Measurements from ENCODE around the gene MUC5B.
"Not testable (repeated sequence)": the region's sequence is repeated elsewhere in the genome, so short reads cannot be mapped to it uniquely, and the experiment has no call there.

Gene MUC5B

DNA sequence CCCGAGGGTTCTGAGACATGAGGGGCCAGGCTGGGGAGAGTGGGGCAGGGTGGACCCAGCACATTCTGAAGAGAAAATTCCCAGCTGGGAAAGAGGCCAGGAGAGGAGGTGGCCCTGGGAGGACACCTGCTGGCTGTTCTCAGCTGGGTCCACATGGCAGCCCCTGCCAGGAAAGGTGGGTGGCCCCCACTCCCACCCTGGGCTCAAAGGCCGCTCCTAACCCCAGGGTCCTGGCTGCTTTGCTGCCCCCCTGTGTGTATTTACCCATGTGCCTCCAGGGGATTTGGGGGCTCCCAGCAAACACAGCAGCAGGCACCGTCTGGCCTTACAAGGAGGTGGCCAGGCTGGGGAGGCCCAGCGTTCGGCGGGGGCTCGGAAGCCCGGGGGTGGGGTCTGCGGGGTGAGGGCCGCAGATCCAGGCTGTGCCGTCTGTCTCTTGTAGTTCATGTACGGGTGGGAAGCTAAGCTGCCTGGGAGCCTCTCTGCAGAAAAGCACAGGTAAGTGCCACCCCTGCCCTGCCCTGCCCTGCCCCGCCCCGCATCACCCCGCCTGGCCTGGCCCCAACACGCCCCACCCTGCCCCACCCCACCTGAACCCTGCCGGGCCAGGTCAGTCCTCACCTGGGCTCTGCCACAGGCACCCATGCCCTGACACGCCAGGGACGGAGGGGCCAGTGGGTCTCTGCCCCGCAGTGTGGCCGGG is 10.6 kb downstream of the MUC5B start:
- no peak for DNase-seq

- DNase-seq: no peak
Observed at GRCh38 chr11:1234054-1234720, 11.3 kb downstream of the MUC5B start.

- no peak for DNase-seq
Observed at GRCh38 chr11:1234771-1235305, 12.0 kb downstream of the MUC5B start.

- no peak for DNase-seq
Observed at GRCh38 chr11:1235306-1235900, 12.5 kb downstream of the MUC5B start.

- DNase-seq: no peak
Observed at GRCh38 chr11:1235901-1236315, 13.0 kb downstream of the MUC5B start.

- DNase-seq: no peak
Observed at GRCh38 chr11:1236316-1237127, 13.7 kb downstream of the MUC5B start.

DNA sequence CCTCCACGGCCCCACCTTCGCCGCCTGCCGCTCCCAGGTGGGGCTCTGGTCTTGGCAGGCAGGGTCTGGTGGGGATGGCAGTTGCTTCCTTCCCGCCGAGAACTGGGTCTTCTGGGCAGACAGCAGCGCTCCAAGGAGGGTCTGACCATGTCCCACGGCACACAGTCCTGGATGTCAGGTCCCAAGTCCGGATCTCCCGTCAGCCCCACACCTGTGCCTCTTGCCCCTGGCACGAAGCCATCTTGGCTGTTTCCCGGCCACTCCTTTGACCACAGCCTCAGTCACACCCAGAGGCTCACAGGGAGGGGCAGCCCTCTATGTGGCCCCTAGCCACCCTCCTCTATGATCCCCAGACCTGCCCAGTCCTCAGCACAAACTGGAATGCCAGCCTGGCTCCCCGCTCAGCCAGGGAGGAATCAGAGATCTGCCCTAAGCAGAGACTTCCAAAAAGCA is 14.3 kb downstream of the MUC5B start:
- no peak for DNase-seq

- no peak for DNase-seq
Observed at GRCh38 chr11:1237851-1238250, 15.0 kb downstream of the MUC5B start.

GRCh38 chr11:1238767-1239595 is 16.1 kb downstream of the MUC5B start:
- DNase-seq: no peak

DNA sequence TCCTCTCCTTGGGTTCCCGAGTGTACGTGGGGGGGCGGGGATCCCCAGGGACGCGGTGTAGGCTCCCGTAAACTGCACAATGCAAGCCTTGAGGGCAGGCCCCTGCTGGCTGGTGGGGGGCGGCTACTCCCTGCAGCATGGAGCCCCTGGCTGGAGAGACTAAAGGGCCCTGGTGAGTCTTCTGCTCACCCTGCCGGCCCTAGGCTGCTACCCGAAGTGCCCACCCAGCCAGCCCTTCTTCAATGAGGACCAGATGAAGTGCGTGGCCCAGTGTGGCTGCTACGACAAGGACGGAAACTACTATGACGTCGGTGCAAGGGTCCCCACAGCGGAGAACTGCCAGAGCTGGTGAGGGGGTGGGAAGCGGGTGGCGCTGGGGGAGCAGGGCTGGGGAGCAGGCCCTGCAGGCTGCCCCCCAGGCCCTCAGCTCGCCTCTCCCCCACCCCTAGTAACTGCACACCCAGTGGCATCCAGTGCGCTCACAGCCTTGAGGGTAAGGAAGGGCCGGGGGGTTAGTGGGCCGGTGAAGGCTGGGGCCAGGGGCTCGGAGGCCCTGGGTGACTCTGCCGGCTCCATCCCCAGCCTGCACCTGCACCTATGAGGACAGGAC is 16.8 kb downstream of the MUC5B start:
- no peak for DNase-seq

DNA sequence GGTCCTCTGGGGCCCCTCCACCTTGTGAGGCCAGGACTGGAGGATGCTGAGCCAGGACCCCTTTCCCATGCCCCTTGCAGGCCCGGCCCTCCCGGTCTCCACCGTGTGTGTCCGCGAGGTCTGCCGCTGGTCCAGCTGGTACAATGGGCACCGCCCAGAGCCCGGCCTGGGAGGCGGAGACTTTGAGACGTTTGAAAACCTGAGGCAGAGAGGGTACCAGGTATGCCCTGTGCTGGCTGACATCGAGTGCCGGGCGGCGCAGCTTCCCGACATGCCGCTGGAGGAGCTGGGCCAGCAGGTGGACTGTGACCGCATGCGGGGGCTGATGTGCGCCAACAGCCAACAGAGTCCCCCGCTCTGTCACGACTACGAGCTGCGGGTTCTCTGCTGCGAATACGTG is 17.9 kb downstream of the MUC5B start:
- DNase-seq: no peak

- DNase-seq: no peak
Observed at GRCh38 chr11:1241706-1242105, 18.8 kb downstream of the MUC5B start.

- DNase-seq: no peak
Observed at GRCh38 chr11:1242289-1242688, 19.4 kb downstream of the MUC5B start.

- DNase-seq: not testable (repeated sequence)
Observed at GRCh38 chr11:1242751-1243150, 19.9 kb downstream of the MUC5B start.

- not testable (repeated sequence) for DNase-seq
Observed at GRCh38 chr11:1243521-1243920, 20.7 kb downstream of the MUC5B start.

- not testable (repeated sequence) for DNase-seq
Observed at GRCh38 chr11:1244557-1244956, 21.7 kb downstream of the MUC5B start.

GRCh38 chr11:1245717-1246116 is 22.9 kb downstream of the MUC5B start:
- not testable (repeated sequence) for DNase-seq

- DNase-seq: not testable (repeated sequence)
Observed at GRCh38 chr11:1246301-1246700, 23.4 kb downstream of the MUC5B start.

DNA sequence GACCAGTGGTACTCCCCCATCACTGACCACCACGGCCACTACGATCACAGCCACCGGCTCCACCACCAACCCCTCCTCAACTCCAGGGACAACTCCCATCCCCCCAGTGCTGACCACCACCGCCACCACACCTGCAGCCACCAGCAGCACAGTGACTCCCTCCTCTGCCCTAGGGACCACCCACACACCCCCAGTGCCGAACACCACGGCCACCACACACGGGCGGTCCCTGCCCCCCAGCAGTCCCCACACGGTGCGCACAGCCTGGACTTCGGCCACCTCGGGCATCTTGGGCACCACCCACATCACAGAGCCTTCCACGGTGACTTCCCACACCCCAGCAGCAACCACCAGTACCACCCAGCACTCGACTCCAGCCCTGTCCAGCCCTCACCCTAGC is 24.2 kb downstream of the MUC5B start:
- DNase-seq: not testable (repeated sequence)

DNA sequence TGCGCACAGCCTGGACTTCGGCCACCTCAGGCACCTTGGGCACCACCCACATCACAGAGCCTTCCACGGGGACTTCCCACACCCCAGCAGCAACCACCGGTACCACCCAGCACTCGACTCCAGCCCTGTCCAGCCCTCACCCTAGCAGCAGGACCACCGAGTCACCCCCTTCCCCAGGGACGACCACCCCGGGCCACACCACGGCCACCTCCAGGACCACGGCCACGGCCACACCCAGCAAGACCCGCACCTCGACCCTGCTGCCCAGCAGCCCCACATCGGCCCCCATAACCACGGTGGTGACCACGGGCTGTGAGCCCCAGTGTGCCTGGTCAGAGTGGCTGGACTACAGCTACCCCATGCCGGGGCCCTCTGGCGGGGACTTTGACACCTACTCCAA is 26.1 kb downstream of the MUC5B start:
- DNase-seq: not testable (repeated sequence)

DNA sequence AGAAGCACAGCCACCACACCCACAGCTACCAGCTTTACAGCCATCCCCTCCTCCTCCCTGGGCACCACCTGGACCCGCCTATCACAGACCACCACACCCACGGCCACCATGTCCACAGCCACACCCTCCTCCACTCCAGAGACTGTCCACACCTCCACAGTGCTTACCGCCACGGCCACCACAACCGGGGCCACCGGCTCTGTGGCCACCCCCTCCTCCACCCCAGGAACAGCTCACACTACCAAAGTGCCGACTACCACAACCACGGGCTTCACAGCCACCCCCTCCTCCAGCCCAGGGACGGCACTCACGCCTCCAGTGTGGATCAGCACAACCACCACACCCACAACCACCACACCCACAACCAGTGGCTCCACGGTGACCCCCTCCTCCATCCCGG is 27.5 kb downstream of the MUC5B start:
- DNase-seq: not testable (repeated sequence)
